Body of pancreas (tissue), 4 donors: Measurements from ENCODE around the gene TIMP4. TPM values are rescaled to one million over a fixed set of nuclear protein-coding genes. Genes with fewer than 3 reads are reported as not detected.
A peak's percentile ranks its signal among the peaks of the same experiment; 100 is the strongest.

ENCODE experiments used
- ATAC-seq: fragments of 150-250 bp; one replicate; pipeline ENCODE4 v1.9.1; 2016
- DNase-seq, 4 donors: peaks; one replicate each; pipeline ENCODE4 v3.0.0-alpha.2; 2019
- H3K27ac ChIP-seq, 4 donors: fragments of 200-600 bp; sonication (generic); 1 replicate in 3 of 4; 2 replicates in 1 of 4; pipeline versions ENCODE4 v1.5.1 to v1.6.1; 2016 to 2019; ENCODE audit warnings: mild to moderate bottlenecking in 1 of 4, mixed read lengths in 1 of 4, moderate library complexity in 1 of 4
- H3K27me3 ChIP-seq, 2 donors: fragments of 200-600 bp; sonication (generic); one replicate each; pipeline ENCODE4 v1.6.0; 2016; ENCODE audit warnings: mild to moderate bottlenecking in 1 of 2
- H3K36me3 ChIP-seq, 2 donors: fragments of 200-600 bp; sonication (generic); replicated peaks in 1 of 2; 2 replicates each; pipeline ENCODE4 v1.5.1; 2016; ENCODE audit warnings: low read depth in 2 of 2; ENCODE audit not compliant: insufficient read depth in 1 of 2
- H3K4me1 ChIP-seq: fragments of 200-600 bp; sonication (generic); one replicate; pipeline ENCODE4 v1.6.0; 2016
- H3K4me3 ChIP-seq, 2 donors: fragments of 200-600 bp; sonication (generic); 1 replicate in 1 of 2; 2 replicates in 1 of 2; pipeline ENCODE4 v1.5.1; 2016 to 2019
- H3K9me3 ChIP-seq, 3 donors: fragments of 200-600 bp; sonication (generic); 1 replicate in 2 of 3; 2 replicates in 1 of 3; pipeline ENCODE4 v1.5.1; 2016
- POLR2A ChIP-seq, 3 donors: fragments of 450-650 bp; IDR thresholded peaks; one replicate each; pipeline ENCODE4 v1.6.1; 2016; ENCODE audit warnings: antibody characterized with exemption in 3 of 3, mild to moderate bottlenecking in 2 of 3
- WGBS, 2 donors: methylation state at CpG; one replicate each; pipeline ENCODE4 v1.1.5; 2017; 5-methylcytosine and 5-hydroxymethylcytosine counted together
- intact Hi-C: fragments of 100-400 bp; cut with DNase I; formaldehyde crosslinking; loops from one replicate; pipeline ENCODE4 v1.15.1; 2023
- total RNA-seq, 2 donors: library from RNA; depleted of rRNA; stranded (reverse); fragments of >200 nt; gene quantifications; one replicate each; pipeline ENCODE4 v1.1.0, GENCODE V29; 2016
- TF ChIP-seq, protein P1 (sequence below), 7 experiments: fragments of 450-650 bp in 4 of 7; fragments of 200-600 bp in 3 of 7; sonication (generic) in 3 of 7; IDR thresholded peaks; one replicate each; pipeline ENCODE4 v1.5.1; 2016 to 2019; ENCODE audit warnings: antibody characterized with exemption in 7 of 7

TIMP4 gene
- total RNA-seq, 2 donors from 2014 or later, result 11.7 to 41.5 TPM

DNA sequence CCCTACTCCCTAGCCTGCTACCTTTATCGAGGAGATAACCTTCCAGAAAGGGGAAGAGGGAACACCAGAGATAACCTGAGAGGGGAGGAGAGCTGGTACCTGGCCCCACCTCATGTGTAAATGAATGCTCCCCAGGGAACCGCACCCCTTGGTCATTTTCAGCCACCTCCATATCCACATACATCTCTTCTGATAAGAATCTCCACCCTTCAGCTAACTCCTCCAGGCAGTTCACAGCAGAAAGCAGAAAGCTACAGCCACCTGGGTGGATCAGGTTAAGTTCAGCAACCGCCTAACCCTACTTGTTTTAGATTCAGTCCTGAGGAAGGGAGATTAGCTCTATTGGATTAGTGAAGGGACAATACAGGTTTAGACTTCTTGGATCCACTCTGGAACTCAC, 38.0 kb upstream of the TIMP4 start:
- DNase-seq, result no peak
- intact Hi-C loops, result no loop called here
- no peaks in the 10 kb centered on the region for H3K4me1 ChIP-seq
- H3K4me3 ChIP-seq, result no peak overlapping the region
- no peak overlapping the region for H3K27ac ChIP-seq
- H3K9me3 ChIP-seq, result no peaks in the 10 kb centered on the region
- no peaks in the 10 kb centered on the region for H3K27me3 ChIP-seq
- H3K36me3 ChIP-seq, result no peaks in the 10 kb centered on the region
- 78 to 86% methylated on average over 3 of the region's 3 CpGs for WGBS, 2 donors
- no peak for TF ChIP-seq POLR2A (IDR thresholded peaks at IDR 0.05)
- TF ChIP-seq, protein P1, sequence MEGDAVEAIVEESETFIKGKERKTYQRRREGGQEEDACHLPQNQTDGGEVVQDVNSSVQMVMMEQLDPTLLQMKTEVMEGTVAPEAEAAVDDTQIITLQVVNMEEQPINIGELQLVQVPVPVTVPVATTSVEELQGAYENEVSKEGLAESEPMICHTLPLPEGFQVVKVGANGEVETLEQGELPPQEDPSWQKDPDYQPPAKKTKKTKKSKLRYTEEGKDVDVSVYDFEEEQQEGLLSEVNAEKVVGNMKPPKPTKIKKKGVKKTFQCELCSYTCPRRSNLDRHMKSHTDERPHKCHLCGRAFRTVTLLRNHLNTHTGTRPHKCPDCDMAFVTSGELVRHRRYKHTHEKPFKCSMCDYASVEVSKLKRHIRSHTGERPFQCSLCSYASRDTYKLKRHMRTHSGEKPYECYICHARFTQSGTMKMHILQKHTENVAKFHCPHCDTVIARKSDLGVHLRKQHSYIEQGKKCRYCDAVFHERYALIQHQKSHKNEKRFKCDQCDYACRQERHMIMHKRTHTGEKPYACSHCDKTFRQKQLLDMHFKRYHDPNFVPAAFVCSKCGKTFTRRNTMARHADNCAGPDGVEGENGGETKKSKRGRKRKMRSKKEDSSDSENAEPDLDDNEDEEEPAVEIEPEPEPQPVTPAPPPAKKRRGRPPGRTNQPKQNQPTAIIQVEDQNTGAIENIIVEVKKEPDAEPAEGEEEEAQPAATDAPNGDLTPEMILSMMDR (IDR thresholded peaks at IDR 0.05), result no peak
- no peak for ATAC-seq

DNA sequence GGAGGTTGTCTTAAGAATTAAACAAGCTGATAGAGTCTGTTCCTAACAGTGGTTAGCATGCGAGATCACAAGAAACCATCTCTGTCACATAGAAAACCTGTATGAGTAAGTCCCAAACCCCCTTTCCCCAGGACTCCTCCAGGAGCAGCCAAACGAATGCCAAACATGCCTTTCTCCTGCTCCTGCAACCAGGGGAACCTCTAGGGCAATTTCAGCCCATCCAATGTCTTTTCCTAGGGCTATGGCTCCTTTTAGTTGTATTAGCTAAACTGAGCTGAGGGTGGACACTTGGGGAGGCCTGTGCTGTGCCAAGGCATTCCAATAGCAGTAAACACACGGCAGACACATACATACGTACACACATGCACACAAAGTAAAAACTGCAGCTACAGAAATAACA, 36.5 kb upstream of the TIMP4 start:
- intact Hi-C loops, result no loop called here
- DNase-seq (no peak), ATAC-seq (no peak)
- H3K4me1 ChIP-seq, result no peaks in the 10 kb centered on the region
- no peak for TF ChIP-seq POLR2A (IDR thresholded peaks at IDR 0.05)
- no peaks in the 10 kb centered on the region for H3K27me3 ChIP-seq
- H3K4me3 ChIP-seq, result no peak overlapping the region
- no peaks in the 10 kb centered on the region for H3K9me3 ChIP-seq
- H3K27ac ChIP-seq, result no peak overlapping the region
- WGBS, 2 donors, result 76% methylated on average over 4 of the region's 4 CpGs
- H3K36me3 ChIP-seq, result no peaks in the 10 kb centered on the region

DNA sequence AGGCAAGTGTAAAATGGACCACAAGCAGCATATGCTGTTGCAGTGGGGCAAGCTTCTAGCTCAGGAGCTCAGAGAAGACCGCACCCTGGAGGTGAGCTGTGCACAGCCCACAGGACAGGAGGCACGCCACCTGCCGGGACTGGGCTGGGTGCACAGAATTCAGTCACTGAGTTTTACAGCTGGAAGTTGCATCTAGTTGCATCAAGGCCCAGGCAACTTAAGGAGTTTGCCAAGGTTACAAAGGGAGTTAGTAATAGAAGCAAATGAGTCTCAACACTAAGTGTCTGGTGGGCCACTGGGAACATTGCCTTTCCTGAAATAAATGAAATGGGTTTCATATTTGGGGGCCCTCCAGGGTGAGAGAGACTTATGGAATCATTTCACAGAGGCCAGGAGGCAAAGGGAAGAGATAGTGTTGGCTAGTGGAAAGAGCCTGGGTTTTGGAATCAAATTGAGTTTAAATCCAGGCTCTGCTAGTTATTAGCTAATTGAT, 36.0 kb upstream of the TIMP4 start:
- no peak overlapping the region for H3K4me3 ChIP-seq
- 70 to 72% methylated on average over 3 of the region's 3 CpGs for WGBS, 2 donors
- no peak for DNase-seq
- H3K9me3 ChIP-seq, result no peaks in the 10 kb centered on the region
- no peak for TF ChIP-seq POLR2A (IDR thresholded peaks at IDR 0.05)
- TF ChIP-seq, protein P1 (IDR thresholded peaks at IDR 0.05), result no peak
- no peaks in the 10 kb centered on the region for H3K36me3 ChIP-seq
- no peak overlapping the region for H3K27ac ChIP-seq
- ATAC-seq, result no peak
- H3K4me1 ChIP-seq, result no peaks in the 10 kb centered on the region
- no peaks in the 10 kb centered on the region for H3K27me3 ChIP-seq
- intact Hi-C loops, result no loop called here

DNA sequence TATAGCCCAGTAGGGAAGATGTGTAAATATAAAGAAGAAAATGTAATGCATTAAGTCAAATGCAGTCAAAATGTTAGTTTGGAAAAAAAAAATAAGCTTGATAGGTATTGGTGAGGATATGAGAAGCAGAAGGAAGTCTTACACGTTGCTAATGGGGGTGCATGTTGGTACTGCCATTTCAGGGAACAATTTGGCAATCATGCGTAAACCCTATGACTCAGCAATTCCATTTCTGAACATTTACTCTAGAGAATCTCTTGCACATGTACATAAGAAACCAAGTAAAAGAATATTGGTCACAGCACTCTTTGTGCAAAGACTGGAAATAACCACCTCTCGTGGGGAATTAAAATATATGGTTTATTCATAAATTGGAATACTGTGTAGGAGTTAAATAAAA, 35.5 kb upstream of the TIMP4 start:
- H3K36me3 ChIP-seq, result no peaks in the 10 kb centered on the region
- H3K27me3 ChIP-seq, result no peaks in the 10 kb centered on the region
- intact Hi-C loops, result no loop called here
- no peaks in the 10 kb centered on the region for H3K4me1 ChIP-seq
- WGBS, 2 donors, result 65 to 74% methylated on average over 3 of the region's 3 CpGs
- no peak for TF ChIP-seq POLR2A (IDR thresholded peaks at IDR 0.05)
- TF ChIP-seq, protein P1 (IDR thresholded peaks at IDR 0.05), result no peak
- H3K9me3 ChIP-seq, result no peaks in the 10 kb centered on the region
- H3K4me3 ChIP-seq, result no peak overlapping the region
- H3K27ac ChIP-seq, result peak overlapping the region in 1 of 4 donors; percentile 49
- ATAC-seq, result peak; percentile 56
- DNase-seq, result peak in 1 of 4 donors; percentile 47

DNA sequence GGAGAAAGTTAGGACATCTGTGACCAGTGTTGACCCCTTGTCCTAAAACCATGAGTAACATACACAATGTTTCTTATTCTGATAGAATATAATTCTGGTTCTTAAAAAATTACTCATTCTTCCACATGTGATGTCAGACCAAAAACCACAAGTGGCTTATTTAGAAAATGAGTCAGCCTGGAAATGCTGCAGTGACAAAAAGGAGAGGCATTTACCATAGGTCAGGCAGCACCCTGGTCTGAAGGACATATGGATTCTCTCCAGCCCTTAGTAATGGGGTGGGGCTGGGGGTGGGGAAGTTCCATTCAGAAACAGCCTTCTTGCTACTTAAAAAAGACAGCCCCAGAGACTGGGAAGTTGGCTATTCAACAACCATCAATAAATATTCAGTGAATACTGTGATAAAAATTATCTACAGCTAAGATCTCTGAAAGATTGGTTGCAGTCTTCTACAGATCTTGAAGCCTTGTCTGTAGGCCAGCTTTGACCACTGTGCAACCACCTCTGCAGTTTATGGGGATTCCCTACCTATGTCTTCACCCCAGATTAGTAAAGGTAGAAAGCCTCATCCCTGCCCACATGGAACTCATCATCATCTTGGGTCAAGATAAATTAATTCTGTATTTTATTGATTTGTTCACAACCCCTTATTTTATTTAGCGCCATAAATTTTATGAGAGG, 34.9 kb upstream of the TIMP4 start:
- H3K4me1 ChIP-seq, result no peaks in the 10 kb centered on the region
- H3K4me3 ChIP-seq, result no peak overlapping the region
- no peak for TF ChIP-seq POLR2A (IDR thresholded peaks at IDR 0.05)
- TF ChIP-seq, protein P1 (IDR thresholded peaks at IDR 0.05), result no peak
- ATAC-seq (peak; percentile 45), DNase-seq (peak in 1 of 4 donors; percentile 69)
- no peaks in the 10 kb centered on the region for H3K36me3 ChIP-seq
- peak overlapping the region in 1 of 4 donors; percentile 49 for H3K27ac ChIP-seq
- no peaks in the 10 kb centered on the region for H3K9me3 ChIP-seq
- intact Hi-C loops, result no loop called here
- no peaks in the 10 kb centered on the region for H3K27me3 ChIP-seq
- 93 to 96% methylated on average over 1 of the region's 1 CpG for WGBS, 2 donors
